NCI-H748 treated with DMSO at 0.1 percent for 48 hours (cell line): ENCODE results near the gene GBX2.

Source experiments
- DNase-seq: peaks from one replicate; lab custom pipeline; 2025; lab: John Stamatoyannopoulos, UW

The GBX2 gene

GRCh38 chr2:236168110-236169080 lies at the start of gene GBX2:
Gene GBX2 (minus strand): TSS chr2:236168386. CDS start chr2:236167971, 415 bp downstream.
- DNase-seq = peak; percentile 65

- no peak for DNase-seq
Measured at GRCh38 chr2:236217926-236218325, 49.7 kb upstream of the GBX2 start.

DNA sequence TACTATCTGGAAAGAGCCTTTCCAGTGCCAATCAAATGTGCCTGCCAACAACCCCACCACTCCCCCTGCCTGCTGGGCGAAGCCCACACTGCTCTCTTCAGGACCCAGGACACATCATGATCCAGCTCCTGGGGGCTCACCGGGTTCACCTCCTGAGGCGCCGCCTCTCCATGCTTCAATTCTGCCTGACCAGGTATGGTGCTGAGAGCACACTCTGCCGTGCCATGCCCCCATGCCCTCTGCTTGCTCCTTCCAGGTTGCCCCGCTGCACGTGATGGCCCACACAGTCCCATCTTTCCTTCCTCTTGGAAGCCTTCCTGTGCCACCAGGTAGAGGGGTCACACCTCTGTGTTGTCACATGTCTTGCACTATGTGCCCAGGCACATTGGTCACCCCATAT lies 48.5 kb upstream of the GBX2 start:
- no peak for DNase-seq

DNA sequence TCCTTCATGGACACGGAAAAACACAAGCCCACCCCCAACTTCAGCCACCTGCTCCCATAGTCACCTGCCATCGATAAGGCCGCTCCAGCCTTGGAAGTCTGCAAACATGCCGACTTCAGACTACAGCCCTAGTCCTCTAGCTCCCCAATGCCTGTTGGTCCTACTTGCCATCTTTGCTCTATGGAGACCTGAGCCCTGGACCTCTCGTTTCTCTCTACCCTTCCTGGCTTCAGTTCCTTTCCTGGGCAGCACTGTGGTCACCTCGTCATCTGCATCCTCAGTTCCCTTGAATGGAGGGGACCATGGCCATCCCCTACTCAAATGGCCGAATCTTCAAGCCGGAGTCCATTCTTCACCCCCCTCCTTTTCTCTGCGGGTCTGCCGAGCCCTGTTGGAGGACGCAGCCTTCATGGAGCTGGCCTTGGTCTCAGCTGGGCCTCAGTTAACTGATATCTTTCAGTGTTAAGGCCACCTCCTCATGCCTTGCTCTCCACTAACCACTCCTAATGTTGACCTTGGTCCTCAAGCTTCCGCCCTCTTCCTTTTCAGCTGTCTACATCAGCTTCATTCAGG lies 47.7 kb upstream of the GBX2 start:
- no peak for DNase-seq

DNA sequence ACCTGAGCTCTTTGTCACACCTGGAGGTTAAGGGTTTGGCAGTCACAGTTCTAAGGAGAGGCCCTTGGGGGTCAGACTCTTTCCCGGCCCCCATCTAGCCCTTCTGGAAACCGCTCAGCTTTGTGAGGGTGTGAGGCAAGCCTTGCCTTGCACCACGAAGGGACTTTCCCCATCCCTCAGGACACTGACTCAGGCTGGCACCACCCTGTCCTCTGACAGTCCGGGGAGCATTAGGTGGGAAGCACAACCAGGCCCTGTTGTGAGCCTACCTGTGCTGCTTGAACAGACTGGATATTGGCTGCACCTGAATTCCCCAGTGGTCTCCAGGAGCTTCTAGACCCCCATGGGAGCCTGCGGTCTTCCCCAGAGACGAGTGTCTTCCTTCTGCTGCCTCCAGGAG lies 47.0 kb upstream of the GBX2 start:
- DNase-seq = no peak

DNA sequence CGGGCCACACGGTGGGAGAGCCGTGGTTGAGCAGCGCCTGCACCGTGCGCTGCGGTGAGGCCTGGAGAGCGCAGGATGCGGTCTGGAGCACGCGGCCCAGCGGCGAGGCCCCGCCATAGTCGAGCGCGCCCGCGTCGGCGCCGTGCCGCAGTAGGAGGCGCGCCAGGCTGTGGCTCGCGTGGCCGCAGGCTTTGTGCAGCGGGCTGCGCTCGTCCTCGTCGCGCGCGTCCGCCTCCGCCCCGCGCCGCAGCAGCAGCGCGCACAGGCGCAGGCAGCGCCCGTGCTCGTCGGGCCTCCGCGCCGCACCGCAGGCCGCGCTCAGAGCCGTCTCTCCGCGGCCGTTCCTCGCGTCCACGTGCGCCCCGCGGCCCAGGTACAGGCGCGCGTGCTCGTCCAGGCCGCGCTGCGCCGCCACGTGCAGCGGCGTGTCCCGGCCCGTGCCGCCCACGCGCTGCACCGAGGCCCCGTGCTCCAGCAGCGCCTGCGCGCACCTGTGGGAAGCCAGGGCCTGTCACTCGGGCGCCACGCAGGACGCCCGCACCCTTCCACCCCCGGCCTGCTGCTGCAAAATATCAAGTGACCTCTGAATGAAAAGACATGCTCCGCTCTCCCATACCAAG lies 46.3 kb upstream of the GBX2 start:
- DNase-seq = no peak

DNA sequence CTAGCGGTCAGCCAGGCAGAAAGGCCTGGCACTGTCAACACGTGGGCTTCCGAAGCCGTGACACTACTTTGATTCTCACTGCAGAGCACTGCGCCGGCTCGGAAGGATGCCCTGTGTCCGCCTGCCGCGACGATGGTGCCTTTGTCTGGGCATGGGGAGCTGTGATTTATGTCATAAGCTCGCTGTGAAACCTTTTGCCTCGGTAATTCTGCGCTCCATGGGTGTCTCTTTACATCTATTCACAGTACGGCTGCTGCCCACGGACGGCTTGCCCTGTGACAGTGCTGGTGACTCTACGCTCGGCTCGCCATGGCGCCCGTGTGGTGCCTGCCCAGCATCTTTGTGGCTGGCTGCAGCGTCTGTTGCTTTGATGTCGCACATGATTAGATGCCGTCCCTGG lies 43.1 kb upstream of the GBX2 start:
- no peak for DNase-seq

DNA sequence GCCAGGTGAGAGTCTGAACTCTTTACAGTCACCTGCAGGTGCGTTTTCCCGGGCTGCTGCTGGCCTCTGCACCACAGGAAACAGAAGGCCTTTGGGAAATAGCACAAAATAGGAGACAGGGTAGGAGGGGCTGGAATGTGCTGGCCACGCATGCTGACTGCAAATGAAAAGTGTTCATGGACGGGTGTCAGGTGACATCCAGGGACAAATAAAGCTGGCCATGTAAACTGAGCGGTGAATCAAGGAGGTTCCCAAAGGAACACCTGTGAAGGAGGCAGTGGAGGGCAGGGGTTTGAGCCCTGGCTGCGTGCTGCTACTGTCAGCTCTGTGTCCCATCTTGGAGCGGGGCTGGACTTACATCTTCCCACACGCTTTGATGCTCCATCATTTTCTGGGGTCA lies 42.4 kb upstream of the GBX2 start:
- no peak for DNase-seq

- DNase-seq = no peak
Measured at GRCh38 chr2:236209996-236210395, 41.8 kb upstream of the GBX2 start.

DNA sequence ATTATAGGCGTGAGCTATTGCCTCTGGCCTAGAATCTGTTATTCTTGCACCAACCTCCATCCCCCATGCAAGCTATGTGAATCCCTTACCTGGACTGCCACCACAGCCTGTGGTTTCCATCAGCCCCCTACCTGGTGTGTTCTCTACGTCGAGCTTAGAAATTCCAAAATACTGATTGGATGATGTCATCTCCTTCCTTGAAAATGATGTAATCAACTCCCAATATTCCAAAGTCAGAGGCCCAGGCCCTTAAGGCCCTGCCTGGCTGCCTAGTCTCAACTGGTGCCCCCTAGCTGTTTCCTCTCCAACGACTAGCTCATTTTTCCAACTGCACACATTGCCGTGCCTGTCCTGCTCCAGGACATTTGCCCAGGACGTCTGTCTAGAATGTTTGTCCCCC lies 41.3 kb upstream of the GBX2 start:
- no peak for DNase-seq

DNA sequence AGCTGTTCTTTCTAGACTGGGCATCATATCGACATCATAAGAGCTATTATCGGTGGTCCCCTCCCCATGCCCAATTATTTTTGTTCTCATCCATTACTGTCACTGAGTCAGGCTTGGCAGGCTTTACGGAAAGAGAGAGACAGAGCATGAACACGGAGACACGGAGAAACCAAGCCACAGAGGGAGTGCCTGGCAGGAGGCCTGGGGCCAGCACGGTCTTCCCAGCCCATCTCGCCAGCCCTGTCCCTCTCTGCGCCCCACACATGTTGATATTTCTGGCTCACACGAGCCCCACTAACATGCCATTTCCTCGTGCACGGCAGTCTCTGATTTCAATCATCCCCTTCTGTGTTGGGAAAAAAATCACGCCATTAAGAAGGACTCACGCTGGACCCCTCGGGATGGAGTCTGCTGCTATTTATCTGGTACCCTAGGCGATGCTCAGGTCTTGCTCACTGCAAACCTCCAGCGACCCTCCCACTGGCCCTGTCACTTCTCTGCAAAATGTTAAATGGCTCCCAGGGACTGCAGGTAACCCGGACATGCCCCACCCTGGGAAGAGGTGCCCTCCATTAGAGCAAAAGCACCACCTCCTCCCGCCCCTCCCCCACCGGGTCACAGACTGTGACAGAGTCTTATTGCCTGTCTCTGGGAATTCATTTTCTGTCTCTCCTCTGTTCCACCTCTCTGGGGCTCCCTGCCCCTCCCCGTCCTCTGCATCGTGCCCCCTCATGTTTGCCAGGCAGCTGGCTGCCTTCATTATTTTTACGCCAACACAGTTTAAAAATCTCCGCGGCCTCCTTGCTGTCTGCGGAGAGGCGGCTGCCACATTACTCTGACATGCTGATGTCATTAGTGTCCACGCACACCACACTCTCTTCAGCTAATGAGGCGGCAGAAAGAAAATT lies 40.1 kb upstream of the GBX2 start:
- DNase-seq = no peak

DNA sequence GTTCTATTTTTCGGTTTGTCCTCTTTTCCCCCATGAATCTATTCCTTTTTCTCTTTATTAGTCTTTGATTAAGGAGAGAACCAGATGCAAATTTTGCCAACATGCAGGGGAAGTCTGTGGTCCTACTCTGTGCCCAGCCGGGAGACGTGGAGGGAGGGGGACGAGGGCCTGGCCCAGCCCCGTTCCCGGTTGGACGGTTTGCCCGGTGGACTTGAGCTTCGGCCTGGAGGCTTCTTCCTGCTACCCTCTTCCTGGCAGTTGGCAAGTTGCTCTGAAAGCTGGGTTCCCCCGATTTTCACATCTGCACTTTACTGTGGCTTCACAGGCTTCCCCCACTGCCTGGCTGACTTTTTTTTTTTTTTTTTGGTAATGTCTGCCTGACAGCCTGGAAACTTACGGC lies 39.3 kb upstream of the GBX2 start:
- DNase-seq = no peak

DNA sequence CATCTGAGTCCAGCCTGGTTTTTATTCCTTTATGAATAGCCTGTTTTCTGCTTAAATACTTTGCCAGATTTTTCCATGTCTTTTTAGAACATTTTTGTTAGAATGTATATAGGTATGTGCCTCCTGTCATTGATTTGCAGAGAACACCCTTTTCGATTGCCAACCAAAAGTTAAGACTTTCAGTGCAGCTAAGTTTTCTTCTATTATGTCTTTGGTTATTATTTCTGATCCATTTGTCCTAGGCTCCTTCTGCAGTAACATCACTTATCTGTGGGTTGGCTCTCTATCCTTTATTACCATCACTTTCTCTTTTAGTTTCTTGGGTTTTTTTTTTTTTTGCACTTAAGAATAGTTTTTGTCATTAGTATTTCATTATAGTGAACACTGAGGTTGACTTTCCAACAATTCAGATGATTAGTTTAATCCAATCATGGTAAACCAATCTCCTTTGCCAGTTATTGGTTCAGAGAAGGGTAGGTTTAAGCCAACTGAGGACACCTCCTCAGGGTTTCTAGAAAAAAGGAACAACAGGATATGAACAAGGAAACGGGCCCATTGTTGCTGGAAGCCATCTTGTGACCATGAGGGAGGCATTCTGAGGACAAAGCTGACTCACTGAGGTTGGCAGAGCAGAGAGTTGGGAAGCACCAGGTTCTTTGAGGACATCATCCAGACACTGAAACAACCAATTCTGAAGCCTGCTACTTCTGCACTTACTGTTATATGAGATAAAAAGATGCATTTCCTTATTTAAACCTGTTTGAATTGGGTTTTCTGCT lies 37.9 kb upstream of the GBX2 start:
- no peak for DNase-seq

- DNase-seq = no peak
Measured at GRCh38 chr2:236204953-236205352, 36.8 kb upstream of the GBX2 start.

GRCh38 chr2:236200378-236200777 lies 32.2 kb upstream of the GBX2 start:
- no peak for DNase-seq

DNA sequence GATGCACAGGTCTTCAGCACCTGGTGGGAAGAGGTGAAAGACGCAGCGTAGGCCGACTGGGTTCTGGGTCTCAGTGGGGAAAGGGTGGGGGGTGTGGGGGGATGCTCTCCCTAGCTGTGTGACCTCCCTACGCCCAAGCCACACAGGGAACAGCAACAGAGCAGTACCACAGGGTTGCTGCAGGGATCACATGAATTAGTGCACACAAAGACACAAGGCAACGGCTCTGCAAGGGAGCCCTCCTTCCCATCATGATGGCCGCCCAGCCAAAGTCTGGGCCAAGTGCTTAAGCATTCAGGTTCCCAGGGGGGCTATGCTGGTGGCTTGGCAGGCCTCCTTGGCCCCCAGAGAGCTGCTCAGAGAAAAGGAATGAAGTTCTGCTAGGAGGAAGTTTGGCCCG lies 28.2 kb upstream of the GBX2 start:
- DNase-seq = no peak

- no peak for DNase-seq
Measured at GRCh38 chr2:236195726-236196125, 27.5 kb upstream of the GBX2 start.

DNA sequence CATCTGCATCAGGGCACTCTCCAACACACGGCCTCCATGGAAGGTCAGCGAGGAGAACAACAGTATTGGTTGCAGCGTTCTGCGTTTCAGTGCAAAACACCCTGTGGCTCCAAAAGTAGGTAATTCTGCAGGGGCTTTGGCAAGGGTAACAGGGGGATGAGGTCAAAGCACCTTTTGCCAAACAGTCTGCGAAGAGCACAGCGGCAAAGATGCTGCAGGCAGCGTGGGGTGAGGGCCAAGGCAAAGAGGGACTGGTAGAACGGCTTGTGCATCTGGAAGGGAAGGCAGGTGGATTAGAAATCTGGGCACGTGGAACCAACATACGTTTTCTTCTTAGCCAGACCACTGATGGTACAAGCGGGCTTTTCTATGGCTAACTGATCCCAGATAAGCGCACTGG lies 26.6 kb upstream of the GBX2 start:
- no peak for DNase-seq

GRCh38 chr2:236193026-236193425 lies 24.8 kb upstream of the GBX2 start:
- DNase-seq = no peak

DNA sequence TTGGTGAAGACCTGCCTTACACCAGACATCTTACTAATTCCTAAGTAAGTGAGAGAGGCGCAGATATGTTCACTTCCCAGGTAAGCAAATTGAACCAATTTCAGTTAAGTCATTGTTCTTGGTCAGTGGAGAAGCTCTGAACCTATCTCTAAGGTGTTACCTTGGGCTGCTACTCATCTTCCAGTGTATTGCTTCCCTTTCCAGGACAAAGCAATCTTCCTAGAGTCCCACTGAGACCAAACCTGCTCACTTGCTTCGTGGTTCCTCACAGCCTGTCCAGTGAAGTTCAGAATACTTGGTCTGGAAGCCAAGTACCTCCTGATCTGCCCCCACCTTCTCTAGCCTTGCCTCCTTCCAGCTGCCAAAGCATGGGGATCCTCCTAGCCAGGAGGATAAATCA lies 22.5 kb upstream of the GBX2 start:
- no peak for DNase-seq

DNA sequence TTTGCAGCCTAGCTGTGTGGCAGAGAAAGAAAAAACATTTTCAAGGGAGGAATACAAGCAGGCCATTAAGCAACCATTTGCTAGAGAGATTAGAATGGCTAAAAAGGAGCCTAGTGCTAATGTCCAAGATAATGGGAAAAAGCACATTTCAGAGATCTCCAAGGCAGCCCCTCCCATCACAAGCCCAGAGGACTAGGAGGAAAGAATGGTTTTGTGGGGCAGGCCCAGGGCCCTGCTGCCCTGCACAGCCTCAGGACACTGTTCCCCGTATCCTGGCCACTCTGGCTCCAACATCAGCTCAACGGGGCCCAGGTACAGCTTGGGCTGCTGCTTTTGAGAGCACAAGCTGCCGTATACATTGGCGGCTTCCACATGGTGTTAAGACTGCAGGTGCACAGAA lies 16.5 kb upstream of the GBX2 start:
- DNase-seq = no peak
